GM20431 (cell line): Measurements from ENCODE around the gene ZCCHC24.
"Not testable (repeated sequence)": the region's sequence is repeated elsewhere in the genome, so short reads cannot be mapped to it uniquely, and the experiment has no call there.

Source experiments
- in situ Hi-C: fragments of 300-500 bp; cut with MseI, MboI; formaldehyde crosslinking; loops from one replicate; pipeline ENCODE4 v1.15.0; 2020; ENCODE audit warnings: low sequenced_read_pairs; ENCODE audit not compliant: unreplicated experiment

The ZCCHC24 gene

DNA sequence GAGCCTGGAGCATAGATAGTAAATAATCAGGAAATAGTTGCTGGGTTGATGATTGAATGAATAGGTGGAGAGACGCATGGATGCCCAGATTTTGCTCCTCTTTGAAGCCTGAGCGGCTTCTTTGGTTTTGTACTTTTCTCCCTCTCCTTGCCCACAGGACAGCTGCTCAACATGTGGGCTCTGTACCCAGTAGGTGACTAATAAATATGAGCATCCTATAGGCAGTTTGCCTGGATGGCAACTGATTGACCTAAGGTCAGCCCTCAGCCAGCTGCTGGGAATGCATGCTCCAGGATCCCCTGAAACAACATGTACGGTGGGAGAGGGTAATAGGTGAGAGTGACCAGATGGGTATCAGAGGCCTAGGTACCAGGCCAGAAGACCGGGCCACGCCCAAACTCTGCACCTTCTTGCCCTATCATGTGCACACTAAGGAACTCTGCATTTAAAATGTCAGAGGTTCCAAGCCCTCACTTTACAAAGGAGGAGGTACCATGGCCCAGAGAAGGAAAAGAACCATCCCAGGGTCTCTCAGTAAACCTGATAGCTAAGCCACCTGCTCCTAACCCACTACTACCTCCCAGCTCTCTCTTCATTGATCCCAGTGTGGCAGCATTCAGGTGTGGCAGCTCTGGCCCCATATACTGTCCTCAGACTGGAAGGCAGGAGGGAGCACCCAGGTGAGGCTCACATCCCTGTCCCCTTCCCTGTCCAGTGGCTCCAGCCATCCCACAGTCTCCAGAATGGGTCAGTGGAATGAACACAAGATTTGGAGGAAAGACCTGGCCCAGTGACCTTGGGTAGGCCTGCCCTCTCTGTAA lies 2.7 kb upstream of the ZCCHC24 start:
- in situ Hi-C loops, result no loop called here

DNA sequence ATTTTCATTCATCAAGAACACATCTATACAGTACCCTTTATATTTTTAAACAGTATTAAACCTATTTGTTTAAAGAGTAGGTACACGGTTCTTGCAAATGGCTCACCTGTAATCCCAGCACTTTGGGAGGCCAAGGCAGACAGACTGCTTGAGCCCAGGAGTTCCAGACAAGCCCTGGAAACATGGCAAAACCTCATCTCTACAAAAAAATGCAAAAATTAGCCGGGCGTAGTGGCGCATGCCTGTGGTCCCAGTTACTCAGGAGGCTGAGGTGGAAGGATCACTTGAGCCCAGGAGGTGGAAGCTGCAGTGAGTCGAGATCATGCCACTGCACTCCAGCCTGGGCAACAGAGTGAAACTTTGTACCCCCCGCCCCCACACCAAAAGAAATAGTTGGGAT lies 1.8 kb upstream of the ZCCHC24 start:
- in situ Hi-C loops, result not testable (repeated sequence)

DNA sequence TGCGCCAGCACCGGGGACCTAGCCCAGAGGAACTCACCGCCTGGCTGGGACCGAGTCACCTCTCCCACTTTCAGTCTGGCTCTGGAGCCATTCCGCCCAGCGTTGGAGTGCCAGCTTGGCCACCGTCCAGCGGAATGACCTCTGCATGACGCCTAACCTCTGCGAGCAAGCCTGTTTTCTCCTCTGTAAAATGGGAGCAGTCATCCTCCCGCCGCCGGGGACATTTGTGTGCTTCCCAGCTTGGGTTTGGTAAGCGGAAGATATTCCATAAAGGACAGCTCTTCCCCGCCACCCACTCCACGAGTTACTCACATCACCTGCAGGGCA lies 1.3 kb upstream of the ZCCHC24 start:
- in situ Hi-C loops, result no loop called here

- in situ Hi-C loops, result no loop called here
Measured at GRCh38 chr10:79445977-79446757, 743 bp upstream of the ZCCHC24 start.

- in situ Hi-C loops, result no loop called here
Measured at GRCh38 chr10:79444199-79445119, 965 bp downstream of the ZCCHC24 start.

DNA sequence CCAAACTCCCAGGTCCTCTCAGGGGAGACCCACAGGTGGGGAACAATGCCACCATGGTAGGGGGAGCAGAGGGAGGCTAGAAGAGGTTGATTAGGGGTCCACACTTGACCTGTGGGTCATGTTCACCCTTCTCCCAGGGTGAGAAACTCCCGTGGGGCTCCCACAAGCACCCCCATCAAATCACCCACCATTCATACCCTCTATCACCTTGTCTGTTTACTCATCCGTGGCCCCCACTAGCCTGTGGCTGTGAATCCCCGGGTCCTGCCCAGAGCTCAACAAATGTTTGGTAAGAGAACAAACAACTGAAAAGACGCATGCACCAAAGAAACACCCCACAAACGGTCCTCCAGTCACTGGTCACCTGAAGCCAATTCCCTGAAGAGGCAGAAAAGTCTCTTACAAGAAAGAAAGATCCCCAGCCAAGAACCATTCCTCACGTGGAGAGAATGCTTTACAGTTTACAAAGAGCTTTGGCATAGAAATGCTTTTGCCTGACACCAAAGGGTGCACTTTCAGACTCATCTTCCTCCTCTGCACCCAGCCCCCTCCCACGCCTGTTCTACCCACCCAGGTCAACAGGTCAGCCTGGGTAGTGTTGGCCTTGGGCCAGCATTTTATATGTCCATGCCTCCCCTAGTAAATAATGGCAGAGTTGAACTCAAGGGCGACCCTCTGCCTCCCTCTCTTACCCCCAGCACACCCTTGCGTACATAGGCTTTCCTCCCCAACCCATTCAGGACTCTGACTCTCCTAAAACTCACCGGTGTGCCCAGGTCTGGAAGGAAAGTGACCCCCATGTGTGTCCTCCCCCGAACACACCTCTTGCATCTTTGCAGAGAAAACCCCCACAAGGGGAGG lies 1.9 kb downstream of the ZCCHC24 start:
- in situ Hi-C loops, result no loop called here

GRCh38 chr10:79442171-79443040 lies 3.0 kb downstream of the ZCCHC24 start:
- in situ Hi-C loops, result no loop called here

GRCh38 chr10:79441433-79441832 lies 4.0 kb downstream of the ZCCHC24 start:
- in situ Hi-C loops, result no loop called here

- in situ Hi-C loops, result no loop called here
Measured at GRCh38 chr10:79440281-79440680, 5.1 kb downstream of the ZCCHC24 start.

DNA sequence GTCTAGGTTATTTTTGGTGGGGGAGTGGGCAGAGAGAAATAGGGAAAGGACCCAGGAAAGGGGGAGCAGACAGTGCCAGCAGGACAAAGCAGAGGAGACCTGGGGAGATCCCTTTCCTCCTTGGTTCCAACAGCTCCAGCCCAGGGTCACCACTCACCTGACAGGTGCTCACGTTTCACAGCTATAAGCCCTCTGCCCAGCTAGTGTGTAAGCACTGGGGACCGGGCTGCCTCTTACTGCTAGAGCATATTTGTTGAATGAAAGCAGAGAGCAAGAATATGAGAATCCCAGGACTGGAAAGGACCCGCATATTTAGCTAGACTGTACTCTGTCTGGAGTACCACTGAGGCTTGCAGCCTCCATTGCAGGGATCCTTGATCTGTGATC lies 6.7 kb downstream of the ZCCHC24 start:
- in situ Hi-C loops, result no loop called here

- in situ Hi-C loops, result no loop called here
Measured at GRCh38 chr10:79438021-79438698, 7.3 kb downstream of the ZCCHC24 start.

DNA sequence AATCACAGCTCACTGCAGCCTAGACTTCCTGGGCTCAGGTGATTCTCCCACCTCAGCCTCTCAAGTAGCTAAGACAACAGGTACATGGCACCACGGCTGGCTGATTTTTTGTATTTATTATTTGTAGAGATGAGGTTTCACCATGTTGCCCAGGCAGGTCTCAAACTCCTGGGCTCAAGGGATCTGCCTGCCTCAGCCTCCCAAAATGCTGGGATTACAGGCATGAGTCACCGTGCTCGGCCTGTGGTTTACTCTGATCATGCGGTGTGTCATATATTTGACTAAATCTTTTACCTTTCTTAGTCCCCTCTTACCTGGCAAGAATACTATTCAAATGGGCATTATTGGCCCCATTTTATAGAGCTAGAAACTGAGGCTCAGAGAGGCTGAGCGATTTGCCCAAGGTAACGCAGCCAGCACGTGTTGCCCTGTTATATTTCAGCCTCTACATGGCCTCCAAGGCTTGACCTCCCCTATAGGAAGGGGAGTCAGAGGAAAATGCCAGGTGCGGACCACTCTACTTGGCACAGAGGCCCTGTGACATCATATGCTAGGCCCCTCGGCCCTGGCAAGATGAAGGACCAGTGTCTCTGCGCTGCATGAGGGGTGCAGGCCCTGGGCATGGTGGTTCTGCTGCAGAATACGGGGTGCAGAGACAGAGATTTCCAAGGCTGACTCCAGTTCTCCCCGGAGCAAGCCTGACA lies 8.2 kb downstream of the ZCCHC24 start:
- in situ Hi-C loops, result no loop called here

GRCh38 chr10:79436850-79437103 lies 8.6 kb downstream of the ZCCHC24 start:
- in situ Hi-C loops, result no loop called here

DNA sequence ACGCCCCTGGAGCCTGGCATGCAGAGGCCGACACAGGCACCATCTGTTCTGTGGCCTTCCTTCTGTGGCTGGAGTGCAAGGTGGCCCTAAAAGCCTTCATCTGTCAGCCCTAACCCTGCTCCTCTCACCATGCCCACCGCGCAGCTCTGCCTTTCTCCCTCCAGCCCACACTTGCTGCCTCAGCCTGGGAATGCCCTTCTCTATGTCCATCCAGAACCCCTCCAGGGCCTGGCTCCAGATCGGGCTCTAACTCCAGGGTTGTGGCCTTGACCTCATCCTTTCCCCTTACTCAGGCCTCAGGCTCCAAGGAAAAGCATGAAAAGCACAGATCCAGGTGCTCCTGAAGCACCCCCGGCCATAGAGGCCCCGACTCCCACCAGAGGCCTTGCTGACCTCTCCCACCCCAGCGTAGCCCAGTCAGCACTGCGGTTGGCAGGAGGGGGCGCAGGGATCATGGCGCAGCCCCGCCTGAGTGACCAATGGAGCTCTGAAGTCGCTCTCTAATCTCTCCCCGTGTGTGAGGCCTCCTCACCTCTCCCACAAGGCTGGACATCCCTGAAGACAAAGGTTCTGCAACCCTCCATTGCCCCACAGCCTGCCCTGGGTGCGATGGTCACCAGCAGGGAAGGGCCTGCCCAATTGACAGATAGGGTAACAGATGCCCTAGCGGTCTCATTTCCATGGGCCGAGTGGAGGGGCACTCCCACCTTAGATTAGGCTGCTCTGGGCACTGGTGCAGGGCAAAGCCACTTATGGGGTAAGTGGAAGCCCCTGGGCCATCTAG lies 9.2 kb downstream of the ZCCHC24 start:
- in situ Hi-C loops, result no loop called here

- in situ Hi-C loops, result no loop called here
Measured at GRCh38 chr10:79435271-79436065, 10.0 kb downstream of the ZCCHC24 start.

DNA sequence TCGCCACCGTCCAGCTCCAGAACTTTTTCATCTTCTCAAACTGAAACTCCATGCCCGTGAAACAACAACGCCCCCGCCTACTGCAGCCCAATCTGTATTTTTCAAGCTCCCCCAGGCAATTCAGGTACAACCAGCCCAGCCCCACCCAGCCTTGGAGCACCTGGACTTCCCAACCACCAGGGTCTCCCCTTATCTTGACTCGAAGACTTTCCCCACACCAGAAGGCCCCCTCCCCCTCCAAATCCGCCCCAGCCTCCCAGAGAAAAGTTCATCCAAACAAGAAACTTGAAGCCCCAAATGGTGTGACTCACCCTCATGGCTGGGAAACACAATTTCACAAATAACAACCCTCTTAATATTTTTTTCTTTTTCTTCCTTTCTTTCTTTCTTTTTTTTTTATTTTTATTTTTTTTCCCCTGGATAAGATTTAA lies 10.6 kb downstream of the ZCCHC24 start:
- in situ Hi-C loops, result no loop called here
